GM21360 (cell line): ENCODE data around the gene SFT2D3.
A peak's percentile ranks its signal among the peaks of the same experiment; 100 is the strongest.

Experiments used
- ATAC-seq: cut with Tn5 transposase; IDR thresholded peaks from one replicate; pipeline ENCODE4 v1.9.1; 2021; ENCODE audit warnings: mild to moderate bottlenecking, moderate library complexity; ENCODE audit not compliant: unreplicated experiment

SFT2D3 gene, protein sequence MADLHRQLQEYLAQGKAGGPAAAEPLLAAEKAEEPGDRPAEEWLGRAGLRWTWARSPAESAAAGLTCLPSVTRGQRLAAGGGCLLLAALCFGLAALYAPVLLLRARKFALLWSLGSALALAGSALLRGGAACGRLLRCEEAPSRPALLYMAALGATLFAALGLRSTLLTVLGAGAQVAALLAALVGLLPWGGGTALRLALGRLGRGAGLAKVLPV

DNA sequence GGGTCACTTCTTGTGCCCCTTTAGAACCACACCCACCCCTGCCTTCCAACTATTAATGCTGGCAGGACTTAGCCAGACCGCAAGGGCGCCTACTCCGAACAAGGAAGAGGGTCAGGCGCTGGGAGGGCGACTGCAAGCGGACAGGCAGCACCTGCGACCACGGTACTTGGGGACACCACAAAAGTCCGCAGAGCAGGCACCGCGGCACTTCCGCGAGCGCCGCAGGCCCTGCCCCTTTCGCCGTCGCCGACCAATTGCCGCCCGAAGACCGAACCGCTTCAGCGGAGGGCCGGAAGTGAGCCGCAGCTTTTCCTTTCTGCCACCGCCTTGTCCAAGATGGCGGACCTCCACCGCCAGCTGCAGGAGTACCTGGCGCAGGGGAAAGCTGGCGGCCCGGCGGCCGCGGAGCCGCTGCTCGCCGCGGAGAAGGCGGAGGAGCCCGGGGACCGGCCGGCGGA is at the start of gene SFT2D3:
Gene SFT2D3, plus strand, starts transcription at position 305 of the 458 bp plus-strand sequence. Its CDS starts 32 bp downstream, at position 337.
- peak; percentile 58 for ATAC-seq

DNA sequence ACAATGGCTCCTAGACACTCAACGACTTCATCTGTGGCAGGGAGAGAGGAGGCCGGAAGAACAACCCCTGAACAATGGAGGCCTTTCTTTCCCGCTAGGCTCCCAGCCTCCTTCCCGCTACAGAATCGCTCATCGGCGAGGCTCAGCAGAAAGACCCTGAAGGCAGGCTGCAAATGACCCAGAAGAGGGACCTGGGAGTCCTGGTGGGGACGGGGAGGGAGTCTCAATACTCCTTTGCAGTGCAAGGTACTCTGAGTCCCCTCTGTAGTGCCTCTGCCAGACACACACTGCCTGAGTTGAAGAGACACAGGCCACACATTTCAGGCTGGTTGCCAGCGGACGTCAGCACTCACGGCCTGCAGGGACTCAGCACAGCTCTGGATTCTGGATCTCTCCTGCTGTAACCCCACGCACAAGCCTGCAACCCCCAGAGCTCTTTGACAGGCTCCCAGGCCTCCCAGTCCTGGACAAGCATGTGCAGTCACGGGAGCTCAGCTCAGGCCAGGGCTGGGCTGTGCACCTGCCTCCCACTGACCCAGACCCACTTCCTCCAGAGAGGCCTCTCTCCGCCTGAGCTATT is 49.2 kb upstream of the SFT2D3 start:
- no peak for ATAC-seq

DNA sequence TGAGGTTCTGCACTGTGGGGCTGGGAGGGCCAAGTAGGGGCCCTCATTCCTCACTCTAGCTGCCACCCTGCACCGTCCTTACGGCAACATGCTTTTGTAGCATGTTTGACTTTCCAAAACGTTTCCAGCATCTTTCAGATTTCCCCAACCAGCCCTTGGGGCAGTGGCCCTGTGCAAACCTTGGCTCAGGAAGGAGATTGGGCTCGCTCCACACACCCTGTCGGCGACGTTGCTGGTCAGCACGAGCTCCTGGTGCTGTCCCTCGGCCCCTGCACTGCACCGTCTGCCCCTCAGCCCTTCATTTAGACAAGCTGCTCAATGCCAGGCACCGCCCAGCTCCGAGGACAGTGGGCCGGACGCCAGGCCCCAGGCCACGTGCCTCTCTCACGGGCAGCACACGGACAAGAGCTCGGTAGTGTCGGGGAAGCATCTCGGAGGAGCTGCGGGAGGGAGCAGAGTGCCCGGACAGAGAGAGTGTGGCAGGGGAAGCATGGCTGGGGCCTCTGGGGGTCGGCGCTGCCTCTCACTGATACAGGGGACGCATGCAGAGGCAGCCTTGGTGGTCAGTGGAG is 48.4 kb upstream of the SFT2D3 start:
- ATAC-seq = no peak

DNA sequence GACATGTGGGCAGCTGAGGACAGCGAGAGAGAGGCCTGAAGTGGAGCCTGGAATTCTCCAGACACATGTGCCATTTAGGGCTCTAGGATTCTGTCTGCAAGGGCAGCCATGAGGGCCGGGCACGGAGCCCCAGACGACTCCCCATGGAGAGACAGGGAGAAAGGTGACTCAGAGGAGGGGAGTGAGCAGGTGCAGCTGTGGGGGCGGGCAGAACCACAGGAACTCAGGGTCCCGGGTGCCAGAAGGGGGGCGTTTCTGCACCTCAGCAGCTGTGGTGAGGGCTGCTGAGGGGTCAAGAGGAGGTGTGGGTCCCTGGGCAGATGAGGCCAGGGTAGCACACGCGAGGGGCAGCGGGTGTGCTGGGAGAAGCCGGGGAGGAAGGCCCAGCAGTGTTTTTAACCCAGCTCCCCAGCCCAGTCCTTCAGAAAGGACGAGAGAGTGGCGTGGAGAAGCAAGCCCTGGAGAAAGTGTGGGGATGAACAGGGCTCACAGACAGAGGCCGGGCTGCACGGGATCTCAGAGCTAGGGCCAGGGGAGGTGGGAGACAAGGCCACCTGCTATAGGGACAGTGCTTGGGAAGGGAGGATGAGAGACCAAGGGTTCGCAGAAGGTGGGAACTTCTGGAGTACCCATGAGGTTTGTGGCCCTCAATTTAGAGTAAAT is 47.7 kb upstream of the SFT2D3 start:
- no peak for ATAC-seq

DNA sequence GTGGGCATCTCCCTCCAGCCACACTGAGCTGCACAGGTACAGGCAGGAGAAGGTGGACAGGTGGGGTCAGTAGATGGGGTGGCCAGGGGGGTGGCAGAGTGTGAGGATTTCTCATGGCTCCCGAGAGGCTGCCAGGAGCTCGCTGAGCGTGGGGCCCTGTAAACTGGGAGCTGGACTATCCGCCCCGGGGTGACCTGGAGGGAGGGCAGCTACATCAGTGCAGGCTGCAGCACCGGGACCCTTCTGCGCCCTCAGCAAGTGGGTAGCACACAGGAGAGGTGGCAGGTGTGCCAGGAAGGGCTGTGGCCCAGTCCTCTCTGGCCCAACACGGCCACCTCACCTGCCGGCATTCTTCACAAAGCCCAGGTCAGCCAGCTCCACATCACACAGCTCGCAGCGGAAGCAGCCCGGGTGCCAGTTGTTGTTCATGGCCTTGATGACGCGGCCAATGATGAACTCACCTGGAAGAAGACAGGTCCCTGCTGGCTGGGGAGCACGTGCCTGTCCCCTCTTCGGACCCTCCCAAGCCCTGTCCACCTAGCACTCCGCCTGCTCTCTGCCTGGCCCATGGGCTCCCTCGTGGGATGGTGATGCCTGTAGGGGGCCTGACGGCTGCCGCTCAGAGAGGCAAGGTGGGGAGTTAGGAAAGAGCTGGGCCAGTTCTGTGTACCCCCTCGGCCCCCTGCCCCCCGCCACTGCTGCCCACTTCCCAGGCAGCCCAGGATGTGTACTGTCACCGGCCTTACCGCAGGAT is 47.0 kb upstream of the SFT2D3 start:
- no peak for ATAC-seq

DNA sequence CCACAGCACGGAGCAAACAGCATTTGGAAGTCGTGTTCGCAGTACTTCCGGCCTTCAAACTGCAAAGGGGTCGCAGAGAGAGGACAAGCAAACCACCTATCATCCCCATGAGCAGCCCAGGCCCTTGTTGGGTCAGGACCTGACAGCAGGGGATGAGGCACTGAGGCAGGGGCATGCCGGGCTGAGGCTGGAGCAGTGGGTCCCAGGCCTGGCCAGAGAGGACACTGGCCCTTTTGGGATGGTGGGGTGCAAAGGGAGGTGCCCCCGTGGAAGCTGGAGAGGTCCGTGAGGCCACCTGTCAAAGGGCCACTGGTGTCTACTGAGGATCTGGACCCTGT is 46.5 kb upstream of the SFT2D3 start:
- ATAC-seq = no peak

DNA sequence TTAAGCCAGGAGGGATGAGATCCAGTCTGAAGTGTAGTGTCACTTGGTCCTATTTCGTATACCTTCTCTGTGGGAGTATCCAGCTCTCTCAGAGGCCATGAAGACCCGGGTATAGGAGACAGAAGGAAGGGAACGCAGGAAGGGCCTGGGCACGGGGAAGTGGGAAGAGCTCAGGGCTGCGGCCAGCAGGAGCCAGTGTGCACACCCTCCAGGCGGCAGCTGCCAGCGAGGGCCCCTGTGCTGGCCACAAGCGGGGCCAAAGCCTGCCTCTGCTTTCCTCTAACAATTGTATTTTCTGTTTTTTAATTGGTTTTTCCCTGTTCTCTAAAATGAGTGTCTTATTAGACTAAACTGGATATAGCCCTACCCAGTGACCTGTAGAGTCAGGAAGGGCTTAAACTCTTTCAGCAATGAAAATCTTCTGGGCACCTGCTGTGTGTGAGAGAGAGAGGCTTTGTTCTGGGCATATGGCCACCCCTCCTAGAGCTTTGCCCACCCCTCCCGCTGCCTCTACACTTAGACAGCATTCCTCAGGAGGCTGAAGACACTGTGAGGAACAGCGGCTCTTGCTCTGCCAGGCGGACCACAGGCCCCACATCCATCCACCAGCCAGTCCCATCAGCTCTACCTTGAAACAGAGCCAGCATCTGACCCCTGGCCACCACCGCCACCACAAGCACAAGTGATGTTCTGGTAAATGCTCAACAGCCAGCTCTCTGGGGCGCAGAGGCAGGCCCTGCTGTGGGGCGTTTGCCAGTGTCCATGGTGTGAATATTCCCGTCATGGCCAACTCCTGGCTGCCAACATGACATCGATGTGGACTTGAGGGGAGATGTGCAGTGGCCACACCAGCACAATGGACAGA is 45.9 kb upstream of the SFT2D3 start:
- ATAC-seq = no peak

DNA sequence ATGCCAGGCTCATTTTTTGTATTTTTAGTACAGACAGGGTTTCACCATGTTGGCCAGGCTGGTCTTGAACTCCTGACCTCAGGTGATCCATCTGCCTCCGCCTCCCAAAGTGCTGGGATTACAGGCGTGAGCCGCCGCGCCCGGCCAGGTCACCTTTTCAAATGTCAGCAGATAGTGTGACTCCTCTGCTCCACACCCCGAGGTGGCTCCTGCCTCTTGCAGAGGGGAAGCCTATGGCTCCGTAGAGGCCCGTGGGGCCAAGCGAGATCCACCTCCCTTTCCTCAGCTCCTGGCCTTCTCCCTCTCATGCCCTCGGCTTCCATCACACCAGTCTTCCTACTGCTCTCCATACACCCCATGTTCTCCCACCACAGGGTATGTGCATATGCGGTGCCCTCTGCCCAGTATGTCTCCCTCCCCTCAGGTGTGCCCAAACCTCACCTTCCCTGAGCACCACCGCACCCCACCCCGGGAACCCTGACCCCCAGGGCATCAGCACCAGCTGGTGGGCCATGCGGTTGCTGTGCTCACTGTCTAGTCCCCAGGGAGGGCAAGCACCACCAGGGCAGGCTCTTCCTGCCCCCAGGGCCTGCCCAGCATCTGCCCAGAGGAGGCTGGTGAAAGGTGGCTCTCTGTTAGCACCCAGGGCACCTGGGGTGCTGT is 44.6 kb upstream of the SFT2D3 start:
- no peak for ATAC-seq

DNA sequence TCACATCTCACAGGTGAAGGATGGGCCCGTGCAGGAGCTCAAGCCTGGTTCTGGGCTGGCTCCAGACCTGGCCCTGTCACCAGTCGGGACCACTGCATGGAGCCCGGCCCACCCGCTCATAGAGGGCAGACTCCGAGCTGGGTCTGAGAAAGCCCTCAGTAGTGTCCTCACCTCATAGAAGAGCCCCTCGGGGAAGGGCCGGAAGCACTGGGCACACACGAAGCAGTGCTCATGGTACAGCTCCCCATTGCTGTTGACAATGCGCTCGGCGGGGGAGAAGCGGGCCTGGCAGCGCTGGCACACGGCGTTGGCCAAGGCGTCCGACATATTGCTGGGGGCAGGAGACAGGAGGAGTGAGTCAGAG is 44.1 kb upstream of the SFT2D3 start:
- no peak for ATAC-seq

DNA sequence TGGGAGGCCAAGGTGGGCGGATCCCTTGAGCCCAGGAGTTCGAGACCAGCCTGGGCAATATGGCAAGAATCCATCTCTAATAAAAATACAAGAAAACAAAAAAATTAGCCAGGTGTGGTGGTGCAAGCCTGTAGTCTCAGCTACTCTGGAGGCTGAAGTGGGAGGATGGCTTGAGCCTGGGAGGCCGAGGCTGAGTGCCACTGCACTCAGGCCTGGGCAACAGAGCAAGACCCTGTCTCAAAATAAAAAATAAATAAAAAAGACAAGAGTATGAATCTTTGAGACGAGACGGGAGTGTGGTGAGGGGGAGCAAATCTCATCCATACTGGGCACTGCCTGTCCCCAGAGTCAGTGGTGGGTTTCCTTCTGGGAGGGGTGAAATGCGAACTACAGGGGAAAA is 43.2 kb upstream of the SFT2D3 start:
- ATAC-seq = no peak

DNA sequence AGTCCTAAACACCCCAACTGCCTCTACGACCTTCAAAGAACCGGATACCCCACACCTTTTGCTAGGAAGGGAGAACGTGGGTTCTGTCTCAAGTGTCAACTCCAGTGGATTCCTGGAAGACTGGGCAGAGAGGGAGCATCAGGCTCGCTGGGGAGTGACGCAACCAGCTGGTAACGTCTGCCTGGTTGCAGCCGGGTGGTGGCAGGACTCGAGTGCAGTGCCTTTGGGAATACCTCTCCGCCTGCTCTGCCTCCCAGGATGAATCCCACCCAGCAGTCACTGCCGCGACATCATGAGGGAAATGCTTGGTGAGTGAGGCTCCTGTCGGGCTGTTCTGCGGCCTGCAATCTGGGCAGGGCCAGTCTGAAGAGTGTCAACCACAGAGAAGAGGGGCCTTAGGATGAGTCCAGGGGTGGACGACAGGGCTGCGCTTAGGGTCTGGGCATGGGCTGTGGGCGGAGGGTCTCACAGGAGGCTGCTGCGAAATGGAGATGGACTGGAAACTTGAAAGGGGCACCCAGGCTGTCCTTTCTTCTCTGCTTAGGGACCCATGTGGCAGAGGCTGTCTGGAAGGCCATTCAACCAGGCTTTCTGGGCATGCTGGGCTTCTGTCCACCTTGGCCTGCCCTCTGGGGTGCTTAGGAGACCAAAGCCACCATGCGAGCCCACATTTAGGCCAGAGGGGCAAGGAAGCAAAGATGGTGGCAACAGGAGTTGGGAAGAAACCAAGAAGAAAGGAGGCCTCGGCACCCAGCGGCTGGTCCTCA is 42.5 kb upstream of the SFT2D3 start:
- ATAC-seq = no peak

DNA sequence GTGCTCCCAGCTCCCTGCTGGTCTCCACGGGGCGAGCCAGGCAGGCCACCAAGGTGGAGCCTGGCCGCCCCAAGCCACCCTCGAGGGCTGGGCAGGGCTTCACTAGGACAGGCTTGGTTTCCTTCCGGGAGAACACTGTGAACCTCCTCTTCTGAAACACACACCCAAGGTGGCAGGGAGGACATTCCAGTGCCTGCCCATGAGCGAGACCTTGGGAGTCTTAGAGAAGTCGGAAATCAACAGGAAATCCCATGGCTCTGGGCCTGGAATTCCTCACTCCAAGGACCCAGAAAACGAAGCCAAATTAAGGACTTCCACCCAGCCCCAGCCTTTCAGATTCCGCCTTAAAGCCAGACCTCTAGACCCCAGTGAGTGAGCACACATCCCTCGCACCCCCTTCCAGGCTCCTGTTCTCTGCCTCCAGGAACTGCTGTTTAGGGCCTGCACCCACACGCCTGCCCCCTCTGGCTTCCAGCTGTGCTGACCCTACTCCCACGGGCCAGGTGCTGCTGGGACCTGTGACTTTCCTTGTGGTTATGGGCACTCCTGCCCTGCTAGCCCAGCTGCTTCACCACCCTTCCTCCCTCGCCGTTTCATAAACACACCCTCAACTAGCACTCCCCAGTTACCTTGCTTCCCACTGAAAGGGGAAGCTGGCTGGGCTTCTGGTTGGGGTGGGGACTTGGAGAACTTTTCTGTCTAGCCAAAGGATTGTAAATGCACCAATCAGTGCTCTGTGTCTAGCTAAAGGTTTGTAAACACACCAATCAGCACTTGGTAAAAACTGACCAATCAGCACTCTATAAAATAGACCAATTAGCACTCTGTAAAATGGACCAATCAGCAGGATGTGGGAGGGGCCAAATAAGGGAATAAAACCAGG is 41.6 kb upstream of the SFT2D3 start:
- no peak for ATAC-seq

DNA sequence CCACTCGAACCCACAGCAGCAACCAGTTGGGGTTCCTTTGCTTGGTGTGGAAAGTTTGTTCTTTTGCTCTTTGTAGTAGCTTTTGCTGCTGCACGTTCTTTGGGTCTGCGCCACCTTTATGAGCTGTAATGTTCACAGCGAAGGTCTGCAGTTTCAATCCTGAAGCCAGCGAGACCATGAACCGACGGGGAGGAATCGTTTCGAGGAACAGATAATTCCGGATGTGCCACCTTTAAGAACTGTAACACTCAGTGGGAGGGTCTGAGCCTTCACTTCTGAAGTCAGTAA is 41.1 kb upstream of the SFT2D3 start:
- ATAC-seq = no peak

DNA sequence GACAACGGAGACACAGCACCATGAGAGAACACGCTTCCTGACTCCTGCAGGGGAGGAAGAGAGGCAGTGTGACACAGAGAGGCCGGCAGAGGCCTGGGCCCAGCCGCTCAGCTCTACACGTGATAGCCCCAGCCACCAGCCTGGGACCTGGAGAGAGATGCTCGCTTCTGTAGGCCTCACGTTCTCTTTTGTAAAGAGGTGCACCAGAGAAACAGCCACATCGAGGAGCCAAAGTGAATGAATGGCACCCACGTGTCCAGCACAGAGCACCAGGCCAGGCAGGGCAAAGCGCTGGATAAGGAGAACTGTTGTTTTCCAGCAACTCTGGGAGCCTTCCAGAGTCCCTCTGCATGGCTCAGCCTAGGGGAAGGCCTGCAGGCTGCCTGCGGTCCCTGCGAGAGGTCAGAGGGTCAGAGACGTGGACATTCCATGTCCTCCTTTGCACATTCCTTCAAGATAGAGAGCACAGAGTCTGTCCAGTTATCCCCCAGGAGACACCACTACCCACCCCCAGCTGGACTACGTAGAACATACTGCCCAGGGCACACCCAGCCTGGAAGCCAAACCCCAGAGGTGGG is 40.1 kb upstream of the SFT2D3 start:
- no peak for ATAC-seq

DNA sequence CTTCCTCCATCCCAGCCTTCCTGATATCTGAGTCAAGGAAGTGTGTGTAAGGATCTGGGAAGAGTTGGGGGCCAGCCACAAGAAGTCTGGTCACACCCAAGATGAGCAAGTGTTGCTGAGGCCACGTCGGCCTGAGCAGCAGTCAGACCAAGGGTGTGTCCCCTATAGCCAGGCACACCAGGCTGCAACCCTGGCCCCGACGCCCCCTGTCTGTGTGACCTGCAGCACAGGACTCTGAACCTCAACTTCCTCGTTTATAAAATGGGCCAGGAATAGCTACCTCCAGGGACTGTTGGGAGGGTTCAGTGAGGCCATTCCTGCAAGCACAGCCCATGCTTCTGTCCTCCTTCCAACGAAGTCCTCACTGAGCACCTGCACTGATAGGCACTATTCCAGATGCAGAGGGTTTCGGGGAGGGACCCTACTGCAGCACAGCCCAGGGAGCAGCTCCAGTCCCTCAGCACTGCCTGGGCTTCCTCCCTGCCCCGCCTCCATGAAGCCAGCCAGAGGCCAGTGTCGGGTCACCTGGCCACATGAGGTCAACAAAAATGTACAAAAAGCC is 39.3 kb upstream of the SFT2D3 start:
- ATAC-seq = no peak

DNA sequence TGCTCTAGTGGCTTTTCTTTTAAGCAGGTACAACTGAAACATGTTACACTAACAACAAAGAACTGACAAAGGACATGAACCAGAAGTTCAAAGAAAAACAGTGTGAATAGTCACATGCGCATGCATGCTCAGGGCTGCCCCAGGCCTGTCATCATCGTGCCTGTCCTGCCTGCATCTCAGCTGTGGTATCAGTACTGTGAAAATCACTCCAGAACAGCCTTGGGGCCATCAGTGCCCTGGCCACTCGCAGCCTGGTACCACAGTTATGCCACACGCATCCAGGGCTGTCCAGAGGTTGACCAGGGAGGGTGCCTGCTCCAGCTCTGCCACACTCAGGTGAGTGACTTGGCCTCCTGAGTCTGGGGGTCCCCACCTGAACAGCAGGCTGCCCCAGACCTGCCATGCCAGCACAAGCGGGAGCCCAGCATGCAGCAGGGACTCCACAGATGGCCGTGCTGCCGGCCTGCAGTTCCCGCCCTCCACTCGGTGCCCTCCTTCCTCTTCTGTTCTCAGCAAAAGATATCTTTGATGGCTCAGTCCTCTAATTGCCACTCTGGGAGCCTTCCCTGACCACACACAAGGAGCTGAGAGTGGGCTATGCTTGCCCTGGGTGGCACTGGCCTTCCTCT is 38.2 kb upstream of the SFT2D3 start:
- ATAC-seq = no peak

DNA sequence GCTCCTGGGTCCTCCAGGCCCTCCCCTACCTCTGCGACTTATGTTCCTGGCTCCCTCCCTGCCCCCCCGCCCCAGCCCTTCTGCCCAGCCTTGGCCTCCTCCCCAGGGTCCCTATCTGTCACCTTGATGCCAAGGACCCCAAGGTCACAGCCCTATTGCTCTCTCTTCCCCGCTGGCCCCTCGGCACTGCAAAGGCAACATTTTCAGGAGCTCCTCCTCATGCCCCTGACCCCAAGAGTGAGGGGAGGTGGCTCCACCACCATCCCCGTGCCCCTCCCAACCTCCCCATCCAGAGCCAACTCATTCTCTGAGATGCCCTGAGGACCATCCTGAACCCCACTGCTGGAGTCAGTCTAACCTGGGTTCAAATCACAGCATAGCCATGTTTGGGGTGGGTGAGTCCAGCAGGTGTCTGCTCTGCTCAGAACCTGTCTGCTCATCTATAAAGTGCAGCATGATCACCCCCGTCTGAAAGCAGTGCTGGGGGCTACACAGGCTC is 37.7 kb upstream of the SFT2D3 start:
- ATAC-seq = no peak
